VCaP (cell line): Measurements from ENCODE around the gene KLHL13.
"Not testable (repeated sequence)": the region's sequence is repeated elsewhere in the genome, so short reads cannot be mapped to it uniquely, and the experiment has no call there.

ENCODE experiments used
- H3K27ac ChIP-seq: fragments of 450-650 bp; 2 replicates; pipeline ENCODE4 v1.5.1; 2017
- TF ChIP-seq, protein P1 (sequence below): fragments of 450-650 bp; conservative IDR thresholded peaks from 2 replicates; pipeline ENCODE4 v1.5.1; 2017; ENCODE audit warnings: mild to moderate bottlenecking, moderate library complexity

Gene KLHL13

DNA sequence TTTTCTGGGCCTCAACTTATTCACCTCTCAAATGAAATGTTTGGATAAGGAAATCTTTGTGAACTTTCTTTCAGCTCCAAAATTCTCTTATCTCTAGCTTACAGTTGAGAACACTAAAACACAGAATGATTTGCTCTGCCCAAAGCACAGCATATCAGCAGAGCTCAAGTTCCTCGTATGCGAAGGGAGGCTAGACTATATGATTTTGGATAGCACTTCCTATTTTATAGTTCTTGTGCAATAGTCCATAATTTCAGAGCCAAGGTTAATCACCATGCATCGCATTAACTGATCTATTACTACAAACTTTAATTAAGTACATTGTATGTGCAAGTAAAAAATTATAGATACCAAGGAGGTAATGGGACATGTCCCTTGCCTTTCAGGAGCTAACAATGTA, 27.0 kb upstream of the KLHL13 start:
- no peak overlapping the region for H3K27ac ChIP-seq
- TF ChIP-seq, protein P1, sequence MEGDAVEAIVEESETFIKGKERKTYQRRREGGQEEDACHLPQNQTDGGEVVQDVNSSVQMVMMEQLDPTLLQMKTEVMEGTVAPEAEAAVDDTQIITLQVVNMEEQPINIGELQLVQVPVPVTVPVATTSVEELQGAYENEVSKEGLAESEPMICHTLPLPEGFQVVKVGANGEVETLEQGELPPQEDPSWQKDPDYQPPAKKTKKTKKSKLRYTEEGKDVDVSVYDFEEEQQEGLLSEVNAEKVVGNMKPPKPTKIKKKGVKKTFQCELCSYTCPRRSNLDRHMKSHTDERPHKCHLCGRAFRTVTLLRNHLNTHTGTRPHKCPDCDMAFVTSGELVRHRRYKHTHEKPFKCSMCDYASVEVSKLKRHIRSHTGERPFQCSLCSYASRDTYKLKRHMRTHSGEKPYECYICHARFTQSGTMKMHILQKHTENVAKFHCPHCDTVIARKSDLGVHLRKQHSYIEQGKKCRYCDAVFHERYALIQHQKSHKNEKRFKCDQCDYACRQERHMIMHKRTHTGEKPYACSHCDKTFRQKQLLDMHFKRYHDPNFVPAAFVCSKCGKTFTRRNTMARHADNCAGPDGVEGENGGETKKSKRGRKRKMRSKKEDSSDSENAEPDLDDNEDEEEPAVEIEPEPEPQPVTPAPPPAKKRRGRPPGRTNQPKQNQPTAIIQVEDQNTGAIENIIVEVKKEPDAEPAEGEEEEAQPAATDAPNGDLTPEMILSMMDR, result no peak

DNA sequence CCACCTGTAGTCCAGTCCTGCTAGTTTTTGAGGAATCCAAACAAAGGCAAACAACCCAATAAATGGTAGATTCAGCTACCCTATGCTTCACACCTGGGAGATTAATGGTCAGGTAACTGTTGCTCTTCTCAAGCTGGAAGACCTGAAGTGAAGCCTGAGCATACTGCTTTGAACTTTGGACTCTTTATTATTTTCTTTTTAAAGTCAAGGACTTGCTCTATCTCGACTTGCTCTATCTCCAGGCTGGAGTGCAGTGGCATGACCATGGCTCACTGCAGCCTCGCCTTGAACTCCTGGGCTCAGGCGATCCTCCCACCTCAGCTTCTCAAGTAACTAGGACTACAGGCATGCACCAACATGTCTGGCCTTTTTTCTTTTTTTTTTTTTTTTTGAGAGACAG, 14.7 kb upstream of the KLHL13 start:
- TF ChIP-seq, protein P1, result no peak
- H3K27ac ChIP-seq, result no peak overlapping the region

DNA sequence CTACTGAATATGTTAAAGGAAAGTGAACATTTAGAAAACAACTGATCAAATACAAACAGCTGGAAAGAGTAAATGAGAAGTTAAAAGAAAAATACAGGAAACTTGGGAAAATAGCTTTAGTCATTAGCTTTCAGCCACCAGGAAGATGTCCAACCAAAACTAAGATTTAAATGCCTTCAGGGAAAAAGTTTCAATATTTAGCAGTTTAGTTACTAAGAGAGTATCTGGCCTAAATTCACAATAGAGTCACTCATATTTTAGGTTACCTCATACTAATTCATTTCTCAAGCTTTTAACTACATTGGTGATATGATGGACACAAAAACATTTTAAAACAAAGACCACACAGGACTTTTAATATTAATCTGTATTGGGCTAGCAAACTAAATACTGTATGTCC, 13.1 kb upstream of the KLHL13 start:
- TF ChIP-seq, protein P1, result no peak
- H3K27ac ChIP-seq, result no peak overlapping the region

DNA sequence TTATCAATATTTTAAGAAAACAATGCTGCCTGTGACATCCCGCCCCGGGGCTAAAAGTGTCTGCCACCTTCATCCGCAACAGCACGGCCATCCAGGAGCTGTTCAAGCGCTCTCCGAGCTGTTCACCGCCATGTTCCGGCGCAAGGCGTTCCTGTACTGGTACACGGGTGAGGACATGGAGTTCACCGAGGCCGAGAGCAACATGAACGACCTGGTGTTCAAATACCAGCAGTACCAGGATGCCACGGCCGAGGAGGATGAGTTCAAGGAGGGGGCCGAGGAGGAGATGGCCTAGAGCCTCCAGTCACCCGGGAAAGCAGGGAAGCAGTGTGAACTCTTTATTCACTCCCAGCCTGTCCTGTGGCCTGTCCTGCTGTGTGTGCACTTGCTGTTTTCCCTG, 12.1 kb upstream of the KLHL13 start:
- H3K27ac ChIP-seq, result no peak overlapping the region
- TF ChIP-seq, protein P1, result no peak

DNA sequence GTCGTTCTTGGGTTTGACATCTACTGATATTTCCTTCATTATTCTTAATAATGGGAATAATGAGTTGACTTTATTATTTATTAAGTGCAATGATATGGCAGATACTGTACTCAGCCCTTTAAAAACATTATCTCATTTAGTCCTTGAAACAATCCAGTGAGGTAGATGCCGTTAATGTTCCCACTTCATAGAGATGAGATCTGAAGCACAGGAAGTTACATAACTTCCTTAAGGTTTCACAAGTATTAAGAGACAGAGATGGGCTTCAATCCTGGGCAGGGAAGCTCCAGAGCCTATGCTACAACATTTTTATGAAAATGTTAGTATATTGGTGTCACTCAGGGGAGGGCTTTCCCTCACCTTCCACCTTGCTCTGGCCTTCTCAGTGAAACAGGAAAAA, 9.7 kb upstream of the KLHL13 start:
- TF ChIP-seq, protein P1, result no peak
- H3K27ac ChIP-seq, result no peak overlapping the region

DNA sequence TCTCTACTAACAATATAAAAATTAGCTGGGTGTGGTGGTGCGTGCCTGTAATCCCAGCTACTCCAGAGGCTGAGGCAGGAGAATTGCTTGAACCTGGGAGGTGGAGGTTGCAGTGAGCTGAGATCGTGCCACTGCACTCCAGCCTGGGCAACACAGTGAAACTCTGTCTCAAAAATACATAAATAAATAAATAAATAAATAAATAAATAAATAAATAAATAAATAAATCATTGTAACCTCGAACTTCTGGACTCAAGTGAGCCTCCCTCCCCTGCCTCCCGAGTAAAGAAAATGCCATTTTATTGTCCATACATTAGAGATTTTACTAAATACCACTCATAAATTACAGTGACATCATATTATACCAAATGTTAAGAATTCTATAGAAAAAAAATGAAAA, 7.6 kb upstream of the KLHL13 start:
- not testable (repeated sequence) for H3K27ac ChIP-seq

DNA sequence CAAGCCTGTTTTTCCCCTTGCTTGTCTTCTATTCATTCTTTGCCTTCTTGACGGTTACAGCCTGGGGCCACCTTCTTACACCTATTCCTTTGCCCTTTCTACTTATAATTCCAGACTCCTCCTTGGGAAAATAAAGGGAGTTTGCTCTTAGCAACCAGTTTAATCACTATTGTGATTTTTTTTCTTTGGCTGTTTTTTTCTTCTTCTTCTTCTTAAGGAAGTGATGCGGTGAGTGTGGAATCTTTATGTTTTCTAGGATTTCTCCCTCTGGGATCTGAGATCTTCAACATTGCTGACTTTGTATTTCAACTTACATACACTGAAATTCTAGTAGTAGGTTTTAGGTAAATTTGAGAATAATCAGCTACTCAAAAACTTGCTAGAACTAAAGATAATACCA, 1.1 kb upstream of the KLHL13 start:
- no peak overlapping the region for H3K27ac ChIP-seq
- TF ChIP-seq, protein P1, result no peak

DNA sequence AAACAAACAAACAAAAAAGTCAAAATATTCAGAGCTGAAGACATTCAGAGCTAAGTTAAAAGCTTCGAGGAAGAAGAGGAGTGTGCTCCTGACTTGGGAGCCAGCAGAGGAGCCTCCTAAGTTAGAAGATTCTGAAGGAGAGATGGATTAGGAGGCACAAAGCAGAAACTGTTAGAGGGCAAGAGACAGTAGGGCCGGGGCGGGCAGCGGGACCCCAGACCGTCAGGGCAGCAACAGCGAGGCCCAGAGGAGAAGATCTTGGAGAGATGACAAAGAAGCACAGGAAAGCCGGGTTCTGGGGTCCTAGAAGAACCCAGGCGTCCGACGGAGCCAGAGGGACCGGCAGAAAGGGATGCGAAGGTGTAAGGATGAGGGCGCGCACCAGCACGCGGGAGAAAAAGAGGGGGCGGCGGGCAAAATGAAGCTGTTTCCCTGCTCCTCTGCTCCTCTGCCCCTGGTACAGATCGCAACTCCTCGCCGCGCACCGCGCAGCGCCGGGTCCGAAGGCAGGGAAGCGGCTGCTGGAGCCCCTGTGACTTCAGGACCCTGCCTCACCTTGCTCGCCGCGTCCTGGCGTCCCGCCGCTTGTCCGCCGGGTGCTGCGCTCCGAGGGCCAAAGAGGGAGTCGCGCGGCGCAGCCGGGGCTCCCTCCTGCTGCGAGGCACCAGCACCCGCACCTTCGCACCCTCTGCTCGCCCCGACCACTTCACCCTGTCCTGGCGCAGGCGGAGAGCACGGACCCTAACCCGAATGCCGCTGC, 477 bp downstream of the KLHL13 start:
- TF ChIP-seq, protein P1, result no peak
- H3K27ac ChIP-seq, result no peak overlapping the region
